Esophagus muscularis mucosa (tissue), 3 donors: ENCODE measurements around the gene FBXW4.

ENCODE experiments used
- POLR2A ChIP-seq: fragments of 450-650 bp; IDR thresholded peaks from one replicate; pipeline ENCODE4 v1.6.1; 2017; ENCODE audit warnings: antibody characterized with exemption, moderate library complexity, mild to moderate bottlenecking, low read depth
- TF ChIP-seq, protein P1 (sequence below), 3 experiments: fragments of 200-600 bp in 2 of 3; fragments of 450-650 bp in 1 of 3; sonication (generic) in 2 of 3; IDR thresholded peaks; one replicate each; pipeline ENCODE4 v1.5.1; 2017 to 2019; ENCODE audit warnings: antibody characterized with exemption in 3 of 3, mild to moderate bottlenecking in 2 of 3, moderate library complexity in 1 of 3

DNA sequence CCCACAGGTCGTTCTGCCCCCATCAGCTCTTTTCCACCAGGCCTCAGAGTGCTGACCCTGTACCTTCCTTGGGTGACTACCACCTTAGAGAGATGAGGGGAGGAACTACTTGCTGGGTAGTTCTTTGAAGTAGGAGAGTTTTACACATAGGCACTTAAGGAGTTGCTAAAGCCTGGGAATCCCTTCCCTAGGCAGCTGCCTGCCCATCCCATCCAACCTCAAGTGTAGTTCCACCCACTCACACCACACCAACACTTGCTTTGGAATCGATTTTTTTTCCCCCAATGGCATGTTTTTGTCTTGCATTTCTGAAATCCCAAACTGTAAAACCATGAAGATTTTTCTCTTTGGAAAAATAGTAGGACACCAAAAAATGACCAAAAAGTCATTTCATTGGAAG, 47.7 kb downstream of the FBXW4 start:
- TF ChIP-seq, protein P1, sequence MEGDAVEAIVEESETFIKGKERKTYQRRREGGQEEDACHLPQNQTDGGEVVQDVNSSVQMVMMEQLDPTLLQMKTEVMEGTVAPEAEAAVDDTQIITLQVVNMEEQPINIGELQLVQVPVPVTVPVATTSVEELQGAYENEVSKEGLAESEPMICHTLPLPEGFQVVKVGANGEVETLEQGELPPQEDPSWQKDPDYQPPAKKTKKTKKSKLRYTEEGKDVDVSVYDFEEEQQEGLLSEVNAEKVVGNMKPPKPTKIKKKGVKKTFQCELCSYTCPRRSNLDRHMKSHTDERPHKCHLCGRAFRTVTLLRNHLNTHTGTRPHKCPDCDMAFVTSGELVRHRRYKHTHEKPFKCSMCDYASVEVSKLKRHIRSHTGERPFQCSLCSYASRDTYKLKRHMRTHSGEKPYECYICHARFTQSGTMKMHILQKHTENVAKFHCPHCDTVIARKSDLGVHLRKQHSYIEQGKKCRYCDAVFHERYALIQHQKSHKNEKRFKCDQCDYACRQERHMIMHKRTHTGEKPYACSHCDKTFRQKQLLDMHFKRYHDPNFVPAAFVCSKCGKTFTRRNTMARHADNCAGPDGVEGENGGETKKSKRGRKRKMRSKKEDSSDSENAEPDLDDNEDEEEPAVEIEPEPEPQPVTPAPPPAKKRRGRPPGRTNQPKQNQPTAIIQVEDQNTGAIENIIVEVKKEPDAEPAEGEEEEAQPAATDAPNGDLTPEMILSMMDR (IDR thresholded peaks at IDR 0.05): no peak
- no peak for TF ChIP-seq POLR2A
